HG02759 (cell line): ENCODE results near the gene EVA1B.
A peak's percentile ranks its signal among the peaks of the same experiment; 100 is the strongest.

Source experiments
- ATAC-seq: cut with Tn5 transposase; IDR thresholded peaks from one replicate; pipeline ENCODE4 v1.9.1; 2021; ENCODE audit warnings: mild to moderate bottlenecking, moderate library complexity; ENCODE audit not compliant: unreplicated experiment

EVA1B gene

GRCh38 chr1:36346741-36347370, 23.4 kb upstream of the EVA1B start:
- no peak for ATAC-seq

DNA sequence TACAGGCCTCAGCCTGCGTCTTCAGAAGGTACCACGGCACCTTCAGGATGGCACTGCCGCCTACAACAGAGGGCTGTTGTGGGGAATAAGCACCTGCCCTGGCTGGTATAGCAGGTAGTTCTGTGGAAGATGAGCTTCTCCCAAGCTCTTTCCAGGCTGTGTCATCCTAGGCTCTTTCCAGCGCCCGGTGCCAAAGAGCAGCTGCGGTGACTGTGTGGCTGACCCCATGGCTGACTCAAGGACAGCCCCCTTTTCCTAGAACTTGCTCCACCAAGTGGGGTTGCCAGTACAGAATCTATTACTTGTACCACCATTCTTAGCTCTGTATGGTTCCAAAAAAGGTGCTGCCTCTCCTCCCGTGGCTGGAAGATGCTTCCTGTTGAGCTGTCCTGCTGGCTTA, 21.9 kb upstream of the EVA1B start:
- ATAC-seq = no peak

DNA sequence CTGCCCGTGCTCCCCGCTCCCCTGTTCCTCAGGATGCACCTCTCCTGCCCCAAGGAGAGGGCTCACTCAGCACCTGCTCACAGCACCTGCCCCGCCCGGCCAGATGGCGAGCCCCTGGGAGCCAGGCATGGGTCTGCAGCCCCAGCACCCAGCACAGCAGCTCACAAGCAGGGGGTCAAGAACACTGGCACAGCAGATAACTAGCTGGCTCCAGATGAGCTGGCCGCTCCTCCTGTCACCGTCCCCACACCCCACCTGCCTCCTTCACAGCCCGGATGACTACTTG, 20.9 kb upstream of the EVA1B start:
- no peak for ATAC-seq

DNA sequence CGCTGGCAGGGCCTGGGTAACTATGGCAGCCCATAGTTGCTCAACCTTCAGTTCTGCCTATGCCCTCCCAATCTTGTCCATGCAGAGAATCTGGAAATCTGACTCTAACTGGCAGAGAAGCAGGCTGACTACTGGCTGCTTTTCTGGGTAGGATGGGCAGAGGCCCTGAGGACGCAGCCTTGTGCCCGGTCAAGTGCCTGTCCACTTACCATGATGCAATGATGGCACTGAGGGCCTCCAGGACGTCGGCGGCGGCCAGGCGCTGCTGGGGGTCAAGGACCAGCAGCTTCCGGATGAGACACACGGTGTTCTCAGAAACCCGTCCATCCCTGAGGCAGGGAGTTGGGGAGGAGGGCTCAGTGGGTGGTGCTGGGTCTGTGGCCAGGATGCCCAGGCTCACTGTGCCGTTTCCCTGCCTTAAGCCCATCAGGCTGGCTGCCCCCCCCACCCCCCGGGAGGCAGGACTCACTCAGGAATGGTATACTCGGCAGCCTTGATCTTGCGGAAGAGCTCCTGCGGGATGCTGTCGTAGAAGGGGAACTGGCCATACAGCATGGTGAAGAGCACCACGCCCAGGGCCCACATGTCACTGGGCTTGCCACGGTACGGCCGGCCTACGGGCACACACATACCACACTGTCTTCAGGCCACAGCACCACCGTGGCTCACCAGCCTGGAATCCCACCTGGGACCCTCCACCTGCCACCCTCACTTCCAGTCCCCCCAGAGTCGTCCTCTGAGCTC, 20.4 kb upstream of the EVA1B start:
- no peak for ATAC-seq

- ATAC-seq = no peak
Observed at GRCh38 chr1:36342426-36343185, 19.2 kb upstream of the EVA1B start.

GRCh38 chr1:36341626-36342320, 18.3 kb upstream of the EVA1B start:
- ATAC-seq = no peak

GRCh38 chr1:36339615-36340014, 16.2 kb upstream of the EVA1B start:
- no peak for ATAC-seq

DNA sequence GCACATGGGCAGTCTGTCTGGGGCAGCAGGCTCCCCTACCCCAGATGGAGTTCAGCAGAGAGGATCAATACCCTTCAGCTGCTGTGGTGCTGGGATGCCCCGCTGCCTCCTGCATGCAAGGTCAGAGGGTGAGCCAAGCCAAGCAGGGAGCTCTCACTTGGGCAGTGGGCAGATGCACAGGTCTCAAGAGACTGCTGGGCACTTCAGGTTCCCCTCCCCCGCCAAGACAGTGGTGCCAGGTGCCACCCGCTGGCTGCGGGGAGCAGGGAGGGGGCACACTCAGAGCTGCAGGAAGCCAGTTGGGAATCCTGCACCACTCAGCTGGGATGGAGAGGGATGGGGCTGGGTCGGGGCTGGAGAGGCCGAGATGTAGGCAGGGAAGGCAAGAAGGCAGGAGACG, 15.8 kb upstream of the EVA1B start:
- no peak for ATAC-seq

- no peak for ATAC-seq
Observed at GRCh38 chr1:36337830-36338229, 14.4 kb upstream of the EVA1B start.

DNA sequence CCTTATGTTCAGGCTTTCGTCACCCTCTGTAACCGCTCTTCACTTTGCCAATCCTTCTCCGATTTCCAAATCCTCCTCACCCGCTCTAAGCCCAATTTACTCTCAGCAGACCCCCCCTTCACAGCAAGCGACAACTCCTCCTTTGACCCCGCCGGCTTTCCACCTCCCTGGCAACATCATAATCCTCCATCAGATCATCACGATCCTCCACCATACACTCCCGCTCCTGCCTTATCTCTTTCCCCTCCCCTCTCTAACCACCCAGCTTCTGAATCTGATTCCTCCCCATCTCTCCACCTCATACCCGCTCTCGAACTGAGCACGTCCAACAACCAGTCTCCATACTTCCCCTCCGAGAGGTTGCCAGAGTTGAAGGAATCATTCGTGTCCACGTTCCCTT, 7.5 kb upstream of the EVA1B start:
- ATAC-seq = no peak

GRCh38 chr1:36329817-36330216, 6.4 kb upstream of the EVA1B start:
- no peak for ATAC-seq

- no peak for ATAC-seq
Observed at GRCh38 chr1:36328713-36329112, 5.3 kb upstream of the EVA1B start.

DNA sequence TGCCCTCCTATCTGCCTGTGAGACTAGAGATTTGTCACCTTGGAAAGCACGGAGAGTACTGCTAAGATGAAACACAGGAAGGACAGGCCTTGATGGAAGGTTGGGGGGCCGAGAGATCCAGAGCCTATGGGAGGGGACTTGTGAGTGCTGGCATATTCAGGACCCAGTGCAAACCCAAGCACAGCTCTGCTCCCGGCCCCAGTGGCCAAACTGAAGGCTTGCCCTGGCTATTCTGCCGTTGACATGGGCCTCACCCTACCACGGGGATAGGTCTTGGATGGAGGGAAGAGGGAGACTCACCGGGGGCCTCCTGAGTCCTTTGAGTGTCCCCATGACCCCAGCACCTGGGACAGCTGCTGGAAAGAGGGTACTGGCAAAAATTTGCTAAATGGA, 4.6 kb upstream of the EVA1B start:
- ATAC-seq = no peak

GRCh38 chr1:36327421-36328087, 4.1 kb upstream of the EVA1B start:
- ATAC-seq = no peak

DNA sequence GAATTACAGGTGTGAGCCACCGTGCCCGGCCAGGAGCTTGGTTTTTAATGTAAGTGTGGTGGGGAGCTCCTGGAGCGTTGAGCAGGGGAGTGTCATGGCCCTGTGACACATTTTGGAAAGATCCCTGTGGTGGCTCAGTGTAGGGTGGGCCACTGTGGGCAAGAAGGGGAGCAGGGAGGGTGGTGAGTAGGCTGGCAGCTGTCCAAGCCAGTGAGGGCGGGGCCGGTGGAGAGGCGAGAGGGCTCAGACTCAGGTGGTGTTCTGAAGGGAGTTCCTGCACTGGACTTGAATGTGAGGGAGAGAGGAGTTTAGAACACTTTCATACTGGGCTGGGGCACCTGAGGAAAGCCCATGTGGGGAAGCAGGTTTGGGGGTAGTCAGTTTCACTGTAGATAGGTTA, 3.1 kb upstream of the EVA1B start:
- ATAC-seq = no peak

GRCh38 chr1:36324353-36324703, 883 bp upstream of the EVA1B start:
- no peak for ATAC-seq

GRCh38 chr1:36322786-36323635, 434 bp downstream of the EVA1B start:
- ATAC-seq = peak; percentile 33

- no peak for ATAC-seq
Observed at GRCh38 chr1:36322041-36322785, 1.2 kb downstream of the EVA1B start.

DNA sequence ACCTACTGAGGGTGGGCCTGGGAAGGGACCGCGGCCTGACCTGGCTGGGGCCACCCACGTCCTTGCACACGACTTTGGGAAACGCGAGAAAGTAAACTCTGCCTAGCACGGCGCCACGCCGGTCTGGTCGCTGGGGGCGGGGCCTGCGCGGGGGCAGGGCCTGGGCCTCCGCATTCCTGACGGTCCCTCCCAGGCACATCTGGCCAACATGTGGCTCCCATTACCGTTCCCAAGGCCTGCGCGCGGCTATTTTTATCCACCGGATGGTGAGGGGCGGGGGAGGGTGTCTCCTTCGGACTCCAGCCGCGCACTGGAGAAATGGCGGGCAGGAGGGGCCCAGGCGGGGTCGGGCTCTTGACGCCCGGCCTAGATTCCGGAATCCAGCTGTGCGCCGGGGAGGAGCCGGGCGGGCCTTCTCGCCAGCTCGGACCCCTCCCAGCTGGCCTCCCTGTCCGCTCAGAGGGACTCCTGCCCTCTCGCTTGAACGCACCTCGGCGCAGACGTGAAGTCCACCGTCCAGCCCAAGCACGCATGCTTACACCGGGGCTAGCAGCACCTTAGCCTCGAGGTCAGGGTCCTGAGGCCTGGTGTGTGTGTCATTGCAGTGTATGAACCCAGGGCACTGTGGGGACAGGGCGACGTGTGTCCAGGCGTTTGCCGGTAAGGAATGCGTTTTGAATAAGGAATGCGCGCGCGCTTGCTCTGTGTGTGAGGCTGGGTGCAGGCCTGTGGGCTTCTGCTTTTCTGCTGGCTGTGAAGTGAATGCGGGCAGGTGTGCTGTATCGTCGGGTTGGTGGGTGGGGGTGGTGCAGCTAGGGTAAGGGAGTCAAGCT, 2.1 kb downstream of the EVA1B start:
- ATAC-seq = no peak
